WTC11 (cell line): ENCODE measurements around the gene SS18. TPM values are rescaled to one million over a fixed set of nuclear protein-coding genes. Genes with fewer than 3 reads are reported as not detected.

Experiments used
- ATAC-seq: fragments of 200-7000 bp; cut with Tn5 transposase; 2 replicates; pipeline ENCODE4 v1.10.0; 2021; ENCODE audit warnings: mild to moderate bottlenecking, moderate library complexity
- CTCF ChIA-PET: fragments of 300-600 bp; sonication (Branson Sonifier 250); formaldehyde crosslinking; loops from one replicate; lab custom pipeline; 2021; ENCODE audit warnings: antibody characterized with exemption; lab: Charles Lee
- POLR2A ChIA-PET: fragments of 350-600 bp; sonication (Branson Sonifier 250); formaldehyde crosslinking; loops from one replicate; lab custom pipeline; 2021; ENCODE audit warnings: antibody characterized with exemption; lab: Charles Lee
- DNase-seq: peaks from one replicate; pipeline ENCODE4 v3.0.0; 2021; ENCODE audit warnings: low spot score
- H3K27ac Mint-ChIP-seq: 2 replicates; pipeline ENCODE4 v1.8.0; 2021; ENCODE audit warnings: mixed read lengths
- H3K27me3 Mint-ChIP-seq: 2 replicates; pipeline ENCODE4 v1.8.0; 2021; ENCODE audit warnings: low read depth, mild to moderate bottlenecking, moderate library complexity, mixed read lengths
- H3K36me3 Mint-ChIP-seq: 2 replicates; pipeline ENCODE4 v1.8.0; 2021; ENCODE audit warnings: mixed read lengths
- H3K4me1 Mint-ChIP-seq: 2 replicates; pipeline ENCODE4 v1.8.0; 2022; ENCODE audit warnings: mixed read lengths
- H3K4me3 Mint-ChIP-seq: 2 replicates; pipeline ENCODE4 v1.8.0; 2021; ENCODE audit warnings: mild to moderate bottlenecking, moderate library complexity, mixed read lengths
- H3K9me3 Mint-ChIP-seq: 2 replicates; pipeline ENCODE4 v1.8.0; 2021; ENCODE audit warnings: mixed read lengths
- ATF1 ChIP-seq: sonication (generic); formaldehyde crosslinking; IDR thresholded peaks from 2 replicates; pipeline ENCODE4 v1.8.1; 2023; ENCODE audit warnings: mild to moderate bottlenecking, moderate library complexity, missing genetic modification reagents
- CREM ChIP-seq: sonication (generic); formaldehyde crosslinking; IDR thresholded peaks from 2 replicates; pipeline ENCODE4 v1.8.1; 2022; ENCODE audit warnings: mild to moderate bottlenecking, missing genetic modification reagents, moderate library complexity
- ELF4 ChIP-seq: sonication (generic); formaldehyde crosslinking; IDR thresholded peaks from 2 replicates; pipeline ENCODE4 v1.8.1; 2022; ENCODE audit warnings: low read depth, mild to moderate bottlenecking, moderate library complexity, missing genetic modification reagents
- ESRRA ChIP-seq: sonication (generic); formaldehyde crosslinking; IDR thresholded peaks from 2 replicates; pipeline ENCODE4 v1.8.1; 2022; ENCODE audit warnings: mild to moderate bottlenecking, missing genetic modification reagents, borderline replicate concordance
- FOXJ3 ChIP-seq: sonication (generic); formaldehyde crosslinking; IDR thresholded peaks from 2 replicates; pipeline ENCODE4 v1.9.0; 2021; ENCODE audit warnings: missing genetic modification reagents, mild to moderate bottlenecking, borderline replicate concordance
- FOXP1 ChIP-seq: sonication (generic); formaldehyde crosslinking; IDR thresholded peaks from 2 replicates; pipeline ENCODE4 v1.8.0; 2022; ENCODE audit warnings: missing genetic modification reagents, mild to moderate bottlenecking, moderate library complexity, borderline replicate concordance
- HMGA2 ChIP-seq: fragments of 250-450 bp; sonication (Bioruptor Pico); IDR thresholded peaks from 2 replicates; pipeline ENCODE4 v1.4.0; 2021; ENCODE audit warnings: mild to moderate bottlenecking, moderate library complexity
- JAZF1 ChIP-seq: fragments of 250-450 bp; sonication (Bioruptor Pico); IDR thresholded peaks from 2 replicates; pipeline ENCODE4 v1.9.0; 2021; ENCODE audit warnings: moderate library complexity, mild to moderate bottlenecking, inconsistent platforms
- JUN ChIP-seq: sonication (generic); formaldehyde crosslinking; IDR thresholded peaks from 2 replicates; pipeline ENCODE4 v1.8.0; 2023; ENCODE audit warnings: mild to moderate bottlenecking, missing genetic modification reagents
- NR2C2 ChIP-seq: sonication (generic); formaldehyde crosslinking; IDR thresholded peaks from 2 replicates; pipeline ENCODE4 v1.8.0; 2022; ENCODE audit warnings: mild to moderate bottlenecking, missing genetic modification reagents
- PRRX2 ChIP-seq: fragments of 250-450 bp; sonication (Bioruptor Pico); IDR thresholded peaks from 2 replicates; pipeline ENCODE4 v1.8.0; 2021; ENCODE audit warnings: mild to moderate bottlenecking
- TCF7 ChIP-seq: sonication (generic); formaldehyde crosslinking; IDR thresholded peaks from 2 replicates; pipeline ENCODE4 v1.8.0; 2022; ENCODE audit warnings: mild to moderate bottlenecking, low read depth, missing genetic modification reagents, moderate library complexity
- TEAD1 ChIP-seq: sonication (generic); formaldehyde crosslinking; IDR thresholded peaks from 2 replicates; pipeline ENCODE4 v1.8.0; 2022; ENCODE audit warnings: mild to moderate bottlenecking, missing genetic modification reagents
- TEAD4 ChIP-seq: sonication (generic); formaldehyde crosslinking; IDR thresholded peaks from 2 replicates; pipeline ENCODE4 v1.8.0; 2022; ENCODE audit warnings: mild to moderate bottlenecking, missing genetic modification reagents
- ZNF317 ChIP-seq: sonication (generic); formaldehyde crosslinking; IDR thresholded peaks from 2 replicates; pipeline ENCODE4 v1.8.1; 2023; ENCODE audit warnings: low read depth, mild to moderate bottlenecking, moderate library complexity, missing genetic modification reagents, borderline replicate concordance
- ZNF416 ChIP-seq: fragments of 250-450 bp; sonication (Bioruptor Pico); IDR thresholded peaks from 2 replicates; pipeline ENCODE4 v1.9.0; 2021; ENCODE audit warnings: mild to moderate bottlenecking, inconsistent platforms
- ZNF423 ChIP-seq: fragments of 250-450 bp; sonication (Bioruptor Pico); IDR thresholded peaks from 2 replicates; pipeline ENCODE4 v2.1.2; 2022; ENCODE audit warnings: mild to moderate bottlenecking, moderate library complexity
- ZNF671 ChIP-seq: fragments of 250-450 bp; sonication (Bioruptor Pico); IDR thresholded peaks from 2 replicates; pipeline ENCODE4 v1.8.0; 2021; ENCODE audit warnings: mild to moderate bottlenecking
- total RNA-seq: library from RNA; stranded (reverse); gene quantifications from 3 replicates; pipeline ENCODE4 v1.2.3, GENCODE V29; 2021
- TF ChIP-seq, protein P1 (sequence below): sonication (generic); formaldehyde crosslinking; IDR thresholded peaks from 2 replicates; pipeline ENCODE4 v1.8.1; 2023; ENCODE audit warnings: mild to moderate bottlenecking, missing genetic modification reagents
- TF ChIP-seq, protein P2 (sequence below): sonication (generic); formaldehyde crosslinking; IDR thresholded peaks from 2 replicates; pipeline ENCODE4 v1.8.0; 2023; ENCODE audit warnings: missing genetic modification reagents
- TF ChIP-seq, protein P3 (sequence below): fragments of 250-450 bp; sonication (Bioruptor Pico); IDR thresholded peaks from 2 replicates; pipeline ENCODE4 v1.9.0; 2021; ENCODE audit warnings: mild to moderate bottlenecking
- TF ChIP-seq, protein P4 (sequence below): sonication (generic); formaldehyde crosslinking; IDR thresholded peaks from 2 replicates; pipeline ENCODE4 v1.8.1; 2022; ENCODE audit warnings: low read depth, missing genetic modification reagents, borderline replicate concordance
- TF ChIP-seq, protein P5 (sequence below): sonication (generic); formaldehyde crosslinking; IDR thresholded peaks from 2 replicates; pipeline ENCODE4 v1.8.1; 2022; ENCODE audit warnings: mild to moderate bottlenecking, moderate library complexity, missing genetic modification reagents
- TF ChIP-seq, protein P6 (sequence below): fragments of 250-450 bp; sonication (Bioruptor Pico); conservative IDR thresholded peaks from 2 replicates; pipeline ENCODE4 v1.9.0; 2021; ENCODE audit warnings: mild to moderate bottlenecking
- TF ChIP-seq, protein P7 (sequence below): sonication (generic); formaldehyde crosslinking; IDR thresholded peaks from 2 replicates; pipeline ENCODE4 v1.8.0; 2022; ENCODE audit warnings: mild to moderate bottlenecking, missing genetic modification reagents
- TF ChIP-seq, protein P8 (sequence below): sonication (generic); formaldehyde crosslinking; IDR thresholded peaks from 2 replicates; pipeline ENCODE4 v1.8.1; 2022; ENCODE audit warnings: mild to moderate bottlenecking, missing genetic modification reagents, moderate library complexity, borderline replicate concordance

The SS18 gene
- total RNA-seq, 1 experiment from 2014 or later = 73.0 TPM

DNA sequence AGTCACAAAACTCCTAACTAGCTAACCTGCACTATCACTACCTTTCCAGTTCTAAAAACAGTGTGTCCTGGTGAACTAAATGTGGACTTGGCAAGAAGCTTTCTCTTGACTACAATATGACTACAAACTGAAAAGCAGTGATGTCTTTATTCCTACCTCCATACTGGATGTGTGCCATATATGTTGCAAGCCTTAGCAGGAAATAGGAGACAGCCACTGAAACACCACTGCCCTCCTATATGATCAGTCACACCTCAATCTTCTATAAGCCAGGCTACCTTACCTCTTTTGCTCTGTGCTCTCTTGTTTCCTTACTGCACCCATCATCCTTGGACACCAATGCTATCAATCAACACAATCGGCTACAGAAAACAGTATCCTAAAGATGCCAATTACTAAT lies 34.1 kb downstream of the SS18 start:
- POLR2A ChIA-PET = interaction anchor here (0.7 kb wide), 1 partner anchor 117 kb away, joined by 4 read pairs; no protein-coding TSS in a partner anchor

DNA sequence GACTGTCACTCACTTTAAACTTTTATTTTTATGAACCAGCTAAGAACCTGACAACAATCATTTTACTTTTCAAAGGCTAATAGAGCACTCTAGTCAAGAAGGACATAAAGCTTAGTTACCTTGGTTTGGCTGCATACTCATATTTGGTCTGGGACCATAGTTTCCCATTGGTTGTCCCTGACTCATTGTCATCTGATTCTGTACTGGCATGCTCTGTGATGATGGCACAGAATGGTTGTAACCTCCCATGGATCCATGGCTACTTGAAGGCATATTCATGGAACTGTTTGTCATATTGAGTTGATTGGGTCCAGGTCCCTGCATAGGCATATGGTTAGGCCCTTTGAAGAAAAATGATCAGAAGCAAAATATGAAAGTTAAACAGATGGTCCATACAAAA lies 37.9 kb downstream of the SS18 start:
- ChIA-PET CTCF (no interaction called here), POLR2A (no interaction called here)
- ATAC-seq (no peak), DNase-seq (no peak)
- H3K27me3 Mint-ChIP-seq = no peaks in the 10 kb centered on the region
- H3K4me1 Mint-ChIP-seq = no peaks in the 10 kb centered on the region
- peaks cover 39% of the 10 kb centered on the region for H3K36me3 Mint-ChIP-seq
- no peaks in the 10 kb centered on the region for H3K9me3 Mint-ChIP-seq
- H3K27ac Mint-ChIP-seq = no peak overlapping the region
- no peak overlapping the region for H3K4me3 Mint-ChIP-seq
- TF ChIP-seq PRRX2 (CRISPR knock-in tag) (no peak), TCF7 (CRISPR knock-in tag) (no peak), JUN (no peak), JAZF1 (CRISPR knock-in tag) (no peak), ESRRA (no peak), ATF1 (CRISPR knock-in tag) (no peak), ZNF423 (CRISPR knock-in tag) (no peak), HMGA2 (CRISPR knock-in tag) (no peak), FOXP1 (CRISPR knock-in tag) (no peak), NR2C2 (no peak)
- TF ChIP-seq, protein P1, sequence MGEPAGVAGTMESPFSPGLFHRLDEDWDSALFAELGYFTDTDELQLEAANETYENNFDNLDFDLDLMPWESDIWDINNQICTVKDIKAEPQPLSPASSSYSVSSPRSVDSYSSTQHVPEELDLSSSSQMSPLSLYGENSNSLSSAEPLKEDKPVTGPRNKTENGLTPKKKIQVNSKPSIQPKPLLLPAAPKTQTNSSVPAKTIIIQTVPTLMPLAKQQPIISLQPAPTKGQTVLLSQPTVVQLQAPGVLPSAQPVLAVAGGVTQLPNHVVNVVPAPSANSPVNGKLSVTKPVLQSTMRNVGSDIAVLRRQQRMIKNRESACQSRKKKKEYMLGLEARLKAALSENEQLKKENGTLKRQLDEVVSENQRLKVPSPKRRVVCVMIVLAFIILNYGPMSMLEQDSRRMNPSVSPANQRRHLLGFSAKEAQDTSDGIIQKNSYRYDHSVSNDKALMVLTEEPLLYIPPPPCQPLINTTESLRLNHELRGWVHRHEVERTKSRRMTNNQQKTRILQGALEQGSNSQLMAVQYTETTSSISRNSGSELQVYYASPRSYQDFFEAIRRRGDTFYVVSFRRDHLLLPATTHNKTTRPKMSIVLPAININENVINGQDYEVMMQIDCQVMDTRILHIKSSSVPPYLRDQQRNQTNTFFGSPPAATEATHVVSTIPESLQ (CRISPR knock-in tag) = no peak
- TF ChIP-seq, protein P2, sequence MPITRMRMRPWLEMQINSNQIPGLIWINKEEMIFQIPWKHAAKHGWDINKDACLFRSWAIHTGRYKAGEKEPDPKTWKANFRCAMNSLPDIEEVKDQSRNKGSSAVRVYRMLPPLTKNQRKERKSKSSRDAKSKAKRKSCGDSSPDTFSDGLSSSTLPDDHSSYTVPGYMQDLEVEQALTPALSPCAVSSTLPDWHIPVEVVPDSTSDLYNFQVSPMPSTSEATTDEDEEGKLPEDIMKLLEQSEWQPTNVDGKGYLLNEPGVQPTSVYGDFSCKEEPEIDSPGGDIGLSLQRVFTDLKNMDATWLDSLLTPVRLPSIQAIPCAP (CRISPR knock-in tag) = no peak
- TF ChIP-seq, protein P3, sequence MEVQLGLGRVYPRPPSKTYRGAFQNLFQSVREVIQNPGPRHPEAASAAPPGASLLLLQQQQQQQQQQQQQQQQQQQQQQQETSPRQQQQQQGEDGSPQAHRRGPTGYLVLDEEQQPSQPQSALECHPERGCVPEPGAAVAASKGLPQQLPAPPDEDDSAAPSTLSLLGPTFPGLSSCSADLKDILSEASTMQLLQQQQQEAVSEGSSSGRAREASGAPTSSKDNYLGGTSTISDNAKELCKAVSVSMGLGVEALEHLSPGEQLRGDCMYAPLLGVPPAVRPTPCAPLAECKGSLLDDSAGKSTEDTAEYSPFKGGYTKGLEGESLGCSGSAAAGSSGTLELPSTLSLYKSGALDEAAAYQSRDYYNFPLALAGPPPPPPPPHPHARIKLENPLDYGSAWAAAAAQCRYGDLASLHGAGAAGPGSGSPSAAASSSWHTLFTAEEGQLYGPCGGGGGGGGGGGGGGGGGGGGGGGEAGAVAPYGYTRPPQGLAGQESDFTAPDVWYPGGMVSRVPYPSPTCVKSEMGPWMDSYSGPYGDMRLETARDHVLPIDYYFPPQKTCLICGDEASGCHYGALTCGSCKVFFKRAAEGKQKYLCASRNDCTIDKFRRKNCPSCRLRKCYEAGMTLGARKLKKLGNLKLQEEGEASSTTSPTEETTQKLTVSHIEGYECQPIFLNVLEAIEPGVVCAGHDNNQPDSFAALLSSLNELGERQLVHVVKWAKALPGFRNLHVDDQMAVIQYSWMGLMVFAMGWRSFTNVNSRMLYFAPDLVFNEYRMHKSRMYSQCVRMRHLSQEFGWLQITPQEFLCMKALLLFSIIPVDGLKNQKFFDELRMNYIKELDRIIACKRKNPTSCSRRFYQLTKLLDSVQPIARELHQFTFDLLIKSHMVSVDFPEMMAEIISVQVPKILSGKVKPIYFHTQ (CRISPR knock-in tag) = no peak
- TF ChIP-seq, protein P4, sequence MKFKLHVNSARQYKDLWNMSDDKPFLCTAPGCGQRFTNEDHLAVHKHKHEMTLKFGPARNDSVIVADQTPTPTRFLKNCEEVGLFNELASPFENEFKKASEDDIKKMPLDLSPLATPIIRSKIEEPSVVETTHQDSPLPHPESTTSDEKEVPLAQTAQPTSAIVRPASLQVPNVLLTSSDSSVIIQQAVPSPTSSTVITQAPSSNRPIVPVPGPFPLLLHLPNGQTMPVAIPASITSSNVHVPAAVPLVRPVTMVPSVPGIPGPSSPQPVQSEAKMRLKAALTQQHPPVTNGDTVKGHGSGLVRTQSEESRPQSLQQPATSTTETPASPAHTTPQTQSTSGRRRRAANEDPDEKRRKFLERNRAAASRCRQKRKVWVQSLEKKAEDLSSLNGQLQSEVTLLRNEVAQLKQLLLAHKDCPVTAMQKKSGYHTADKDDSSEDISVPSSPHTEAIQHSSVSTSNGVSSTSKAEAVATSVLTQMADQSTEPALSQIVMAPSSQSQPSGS (CRISPR knock-in tag) = no peak
- TF ChIP-seq, protein P5, sequence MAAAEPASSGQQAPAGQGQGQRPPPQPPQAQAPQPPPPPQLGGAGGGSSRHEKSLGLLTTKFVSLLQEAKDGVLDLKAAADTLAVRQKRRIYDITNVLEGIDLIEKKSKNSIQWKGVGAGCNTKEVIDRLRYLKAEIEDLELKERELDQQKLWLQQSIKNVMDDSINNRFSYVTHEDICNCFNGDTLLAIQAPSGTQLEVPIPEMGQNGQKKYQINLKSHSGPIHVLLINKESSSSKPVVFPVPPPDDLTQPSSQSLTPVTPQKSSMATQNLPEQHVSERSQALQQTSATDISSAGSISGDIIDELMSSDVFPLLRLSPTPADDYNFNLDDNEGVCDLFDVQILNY (CRISPR knock-in tag) = no peak
- TF ChIP-seq, protein P6, sequence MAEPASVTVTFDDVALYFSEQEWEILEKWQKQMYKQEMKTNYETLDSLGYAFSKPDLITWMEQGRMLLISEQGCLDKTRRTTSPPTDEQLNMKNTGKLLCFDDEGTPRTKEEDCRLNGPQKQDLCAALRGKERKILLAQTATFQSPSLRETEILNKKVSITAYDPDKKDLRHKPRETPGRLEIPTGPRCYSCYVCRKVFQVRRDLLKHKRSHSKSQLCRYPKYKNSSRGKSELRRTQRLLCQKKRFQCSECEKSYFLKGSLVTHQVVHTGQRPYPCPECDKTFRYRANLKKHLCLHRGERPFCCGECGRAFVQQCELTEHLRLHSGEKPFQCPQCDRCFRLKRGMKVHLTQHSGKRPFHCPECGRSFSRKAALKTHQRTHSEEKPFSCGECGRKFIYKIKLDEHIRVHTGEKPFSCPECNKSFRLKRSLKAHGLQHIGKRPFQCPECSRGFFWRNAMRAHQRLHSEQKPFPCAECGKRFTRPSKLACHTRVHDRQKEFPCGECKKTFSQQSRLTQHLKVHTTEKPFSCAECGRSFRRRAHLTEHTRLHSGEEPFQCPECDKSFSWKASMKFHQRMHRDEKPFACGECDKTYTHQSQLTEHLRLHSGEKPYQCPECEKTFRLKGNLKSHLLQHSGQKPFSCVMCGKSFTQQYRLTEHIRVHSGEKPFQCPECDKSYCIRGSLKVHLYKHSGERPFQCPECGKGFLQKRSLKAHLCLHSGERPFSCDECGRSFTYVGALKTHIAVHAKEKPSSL (CRISPR knock-in tag) = no peak
- TF ChIP-seq, protein P7, sequence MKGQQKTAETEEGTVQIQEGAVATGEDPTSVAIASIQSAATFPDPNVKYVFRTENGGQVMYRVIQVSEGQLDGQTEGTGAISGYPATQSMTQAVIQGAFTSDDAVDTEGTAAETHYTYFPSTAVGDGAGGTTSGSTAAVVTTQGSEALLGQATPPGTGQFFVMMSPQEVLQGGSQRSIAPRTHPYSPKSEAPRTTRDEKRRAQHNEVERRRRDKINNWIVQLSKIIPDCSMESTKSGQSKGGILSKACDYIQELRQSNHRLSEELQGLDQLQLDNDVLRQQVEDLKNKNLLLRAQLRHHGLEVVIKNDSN = no peak
- TF ChIP-seq, protein P8, sequence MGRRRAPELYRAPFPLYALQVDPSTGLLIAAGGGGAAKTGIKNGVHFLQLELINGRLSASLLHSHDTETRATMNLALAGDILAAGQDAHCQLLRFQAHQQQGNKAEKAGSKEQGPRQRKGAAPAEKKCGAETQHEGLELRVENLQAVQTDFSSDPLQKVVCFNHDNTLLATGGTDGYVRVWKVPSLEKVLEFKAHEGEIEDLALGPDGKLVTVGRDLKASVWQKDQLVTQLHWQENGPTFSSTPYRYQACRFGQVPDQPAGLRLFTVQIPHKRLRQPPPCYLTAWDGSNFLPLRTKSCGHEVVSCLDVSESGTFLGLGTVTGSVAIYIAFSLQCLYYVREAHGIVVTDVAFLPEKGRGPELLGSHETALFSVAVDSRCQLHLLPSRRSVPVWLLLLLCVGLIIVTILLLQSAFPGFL (CRISPR knock-in tag) = no peak

More for the DNA sequence above, 34.1 kb downstream of the SS18 start:
- Mint-ChIP-seq H3K4me3 (no peak overlapping the region), H3K4me1 (no peaks in the 10 kb centered on the region), H3K9me3 (no peaks in the 10 kb centered on the region), H3K36me3 (peaks cover 38% of the 10 kb centered on the region)
- CTCF ChIA-PET = no interaction called here
- TF ChIP-seq ZNF416 (CRISPR knock-in tag) (no peak), TEAD4 (CRISPR knock-in tag) (no peak), PRRX2 (CRISPR knock-in tag) (no peak), ELF4 (CRISPR knock-in tag) (no peak), ZNF317 (no peak), FOXJ3 (no peak), TEAD1 (CRISPR knock-in tag) (no peak), CREM (CRISPR knock-in tag) (no peak), ZNF671 (CRISPR knock-in tag) (no peak)
- TF ChIP-seq, all 79 proteins: peak for 0
- ATAC-seq (no peak), DNase-seq (no peak)
- H3K27me3 Mint-ChIP-seq = no peaks in the 10 kb centered on the region
- no peak overlapping the region for H3K27ac Mint-ChIP-seq
